Measurements from ENCODE around the gene STX3. TPM values are rescaled to one million over a fixed set of nuclear protein-coding genes. Genes with fewer than 3 reads are reported as not detected.

Gene STX3
- polyA plus RNA-seq, 1 donor from 2014 or later: 21.3 TPM

GRCh38 chr11:59728154-59728553, 27.0 kb upstream of the STX3 start:
- TF ChIP-seq EP300 (conservative IDR thresholded peaks at IDR 0.05; ENCODE audit: poor library complexity, severe bottlenecking) (no peak), MXI1 (conservative IDR thresholded peaks at IDR 0.05; ENCODE audit: poor library complexity, severe bottlenecking) (no peak), REST (IDR thresholded peaks at IDR 0.05; ENCODE audit: borderline replicate concordance) (no peak), RAD21 (conservative IDR thresholded peaks at IDR 0.05) (no peak), EZH2 (IDR thresholded peaks at IDR 0.05; ENCODE audit: borderline replicate concordance, insufficient read depth, low read length, poor library complexity, severe bottlenecking) (no peak), SMC3 (conservative IDR thresholded peaks at IDR 0.05; ENCODE audit: poor library complexity) (no peak), POLR2AphosphoS5 (IDR thresholded peaks at IDR 0.05) (no peak), TAF1 (IDR thresholded peaks at IDR 0.05; ENCODE audit: low read depth) (no peak), CTCF (IDR thresholded peaks at IDR 0.05; ENCODE audit: poor library complexity, severe bottlenecking) (no peak)
- Histone ChIP-seq H3F3A (ENCODE audit: insufficient read depth, low read length, poor library complexity, severe bottlenecking) (no peaks in the 10 kb centered on the region), H3K9ac (ENCODE audit: low read length) (no peak overlapping the region), H3K27me3 (ENCODE audit: insufficient read depth, low read depth, low read length) (no peaks in the 10 kb centered on the region), H3K9me2 (ENCODE audit: insufficient read depth, low read length) (no peaks in the 10 kb centered on the region), H4K20me1 (ENCODE audit: insufficient read depth) (no peaks in the 10 kb centered on the region), H3K4me3 (ENCODE audit: low read length) (no peak overlapping the region), H3K4me2 (ENCODE audit: low read length) (no peak overlapping the region), H3K36me3 (ENCODE audit: insufficient read depth, low read length) (no peaks in the 10 kb centered on the region), H2AFZ (ENCODE audit: low read depth, low read length) (no peak overlapping the region), H3K9me3 (ENCODE audit: low read length) (no peaks in the 10 kb centered on the region), H3K27ac (ENCODE audit: low read length) (no peak overlapping the region), H3K79me2 (replicated peaks; ENCODE audit: insufficient read depth, low read length) (no peaks in the 10 kb centered on the region)

GRCh38 chr11:59728913-59729312, 26.3 kb upstream of the STX3 start:
- H3F3A ChIP-seq (ENCODE audit: insufficient read depth, low read length, poor library complexity, severe bottlenecking): no peaks in the 10 kb centered on the region
- TF ChIP-seq REST (IDR thresholded peaks at IDR 0.05; ENCODE audit: borderline replicate concordance) (no peak), RAD21 (conservative IDR thresholded peaks at IDR 0.05) (no peak), MXI1 (conservative IDR thresholded peaks at IDR 0.05; ENCODE audit: poor library complexity, severe bottlenecking) (no peak)
- no peaks in the 10 kb centered on the region for H4K20me1 ChIP-seq (ENCODE audit: insufficient read depth)
- H3K9ac ChIP-seq (ENCODE audit: low read length): no peak overlapping the region
- no peak overlapping the region for H3K27ac ChIP-seq (ENCODE audit: low read length)
- H3K79me2 ChIP-seq (replicated peaks; ENCODE audit: insufficient read depth, low read length): no peaks in the 10 kb centered on the region
- no peak overlapping the region for H2AFZ ChIP-seq (ENCODE audit: low read depth, low read length)
- H3K9me2 ChIP-seq (ENCODE audit: insufficient read depth, low read length): no peaks in the 10 kb centered on the region
- H3K27me3 ChIP-seq (ENCODE audit: insufficient read depth, low read depth, low read length): no peaks in the 10 kb centered on the region
- H3K36me3 ChIP-seq (ENCODE audit: insufficient read depth, low read length): no peaks in the 10 kb centered on the region
- no peak overlapping the region for H3K4me3 ChIP-seq (ENCODE audit: low read length)
- H3K4me2 ChIP-seq (ENCODE audit: low read length): no peak overlapping the region
- no peaks in the 10 kb centered on the region for H3K9me3 ChIP-seq (ENCODE audit: low read length)

Measured in neural cell (in vitro differentiated cells).